Right lobe of liver (tissue), 4 donors: ENCODE results near the gene GPATCH8.

Experiments used
- CTCF ChIP-seq, 4 donors: fragments of 200-600 bp in 3 of 4; fragments of 450-650 bp in 1 of 4; IDR thresholded peaks; one replicate each; pipeline versions ENCODE4 v1.5.1 to v1.8.0; 2016 to 2022; ENCODE audit warnings: antibody characterized with exemption in 4 of 4, mild to moderate bottlenecking in 2 of 4
- POLR2A ChIP-seq: fragments of 450-650 bp; IDR thresholded peaks from one replicate; pipeline ENCODE4 v1.6.1; 2017; ENCODE audit warnings: antibody characterized with exemption, mild to moderate bottlenecking
- donor health status: DM: no; HTN: no; CAD: no.
- donor health status: DM: no; HTN: no; CAD: no.
- donor health status: DM: no; HTN: yes; CAD: no.

GRCh38 chr17:44414394-44415155, 88.6 kb downstream of the GPATCH8 start:
- no peak for TF ChIP-seq CTCF (IDR thresholded peaks at IDR 0.05)
- TF ChIP-seq POLR2A = no peak
